Left lung (tissue), 10 donors: Measurements from ENCODE around the gene TNFRSF18. TPM values are rescaled to one million over a fixed set of nuclear protein-coding genes. Genes with fewer than 3 reads are reported as not detected.

ENCODE experiments used
- ATAC-seq: fragments of 200-7000 bp; cut with Tn5 transposase; one replicate; pipeline ENCODE4 v1.9.1; 2020; ENCODE audit warnings: moderate library complexity
- DNase-seq, 4 donors: peaks; one replicate each; pipeline ENCODE4 v3.0.0-alpha.2; 2013 to 2020
- H3K27ac ChIP-seq, 2 donors: fragments of 200-600 bp; sonication (generic) in 1 of 2; one replicate each; pipeline versions ENCODE4 v1.5.0 to v1.8.0; 2020 to 2021
- H3K27me3 ChIP-seq, 2 donors: fragments of 200-600 bp; sonication (generic) in 1 of 2; one replicate each; pipeline versions ENCODE4 v1.5.0 to v1.8.0; 2020 to 2021
- H3K36me3 ChIP-seq, 2 donors: fragments of 200-600 bp; sonication (generic) in 1 of 2; one replicate each; pipeline versions ENCODE4 v1.5.0 to v1.8.0; 2020 to 2021
- H3K4me1 ChIP-seq, 2 donors: fragments of 200-600 bp; one replicate each; pipeline ENCODE4 v1.8.0; 2021
- H3K4me3 ChIP-seq, 2 donors: fragments of 200-600 bp; sonication (generic) in 1 of 2; one replicate each; pipeline versions ENCODE4 v1.5.0 to v1.8.0; 2020 to 2021; ENCODE audit warnings: mild to moderate bottlenecking in 1 of 2
- H3K9me3 ChIP-seq, 2 donors: fragments of 200-600 bp; sonication (generic) in 1 of 2; one replicate each; pipeline versions ENCODE4 v1.5.0 to v1.8.0; 2020 to 2021
- CTCF ChIP-seq, 2 donors: fragments of 200-600 bp; sonication (generic) in 1 of 2; IDR thresholded peaks; one replicate each; pipeline versions ENCODE4 v1.5.0 to v1.8.0; 2021; ENCODE audit warnings: antibody characterized with exemption in 2 of 2
- intact Hi-C, 2 donors: fragments of 100-400 bp; cut with DNase I; formaldehyde crosslinking; loops; one replicate each; pipeline versions ENCODE4 v1.11.2 to v1.14.2; 2022
- polyA plus RNA-seq, 6 donors: library from polyadenylated mRNA; unstranded; fragments of 120-200 nt; gene quantifications; one replicate each; pipeline ENCODE4 v1.2.1, GENCODE V29; 2013; ENCODE audit not compliant: insufficient read length in 6 of 6
- total RNA-seq, 2 donors: library from RNA; stranded (reverse); fragmentation: NEBNext Ultra II Directional; extraction: Animal tissue kit (Norgen Biotek cat#: 25700); gene quantifications; one replicate each; pipeline ENCODE4 v1.2.1, GENCODE V29; 2021
- donor health status: DM: no; HTN: yes; CAD: no.
- donor health status: DM: no; HTN: no; CAD: no.

TNFRSF18 gene
- total and polyA plus RNA-seq, 8 donors = 0.38 to 1.3 (median 0.62) TPM

- Histone ChIP-seq H3K9me3 (no peaks in the 10 kb centered on the region), H3K27ac (no peak overlapping the region), H3K36me3 (no peaks in the 10 kb centered on the region), H3K27me3 (peaks cover 18 to 75% of the 10 kb centered on the region in 2 donors), H3K4me1 (peaks cover 7 to 36% of the 10 kb centered on the region in 2 donors), H3K4me3 (no peak overlapping the region)
- intact Hi-C loops = no loop called here
- peak in 1 of 4 donors; percentile 56 for DNase-seq
- no peak for ATAC-seq
- TF ChIP-seq CTCF (IDR thresholded peaks at IDR 0.05) = no peak
Observed at GRCh38 chr1:1206966-1207531, 657 bp upstream of the TNFRSF18 start.

- ATAC-seq = no peak
Observed at GRCh38 chr1:1205769-1206375, 520 bp downstream of the TNFRSF18 start.

GRCh38 chr1:1204998-1205768 lies 1.2 kb downstream of the TNFRSF18 start:
- H3K4me1 ChIP-seq = peaks cover 7 to 46% of the 10 kb centered on the region in 2 donors
- H3K36me3 ChIP-seq = no peaks in the 10 kb centered on the region
- H3K27ac ChIP-seq = no peak overlapping the region
- H3K4me3 ChIP-seq = no peak overlapping the region
- ATAC-seq = no peak
- TF ChIP-seq CTCF (IDR thresholded peaks at IDR 0.05) = no peak
- H3K9me3 ChIP-seq = no peaks in the 10 kb centered on the region
- peaks cover 18 to 85% of the 10 kb centered on the region in 2 donors for H3K27me3 ChIP-seq
- DNase-seq = peak in 1 of 4 donors; percentile 60
- intact Hi-C loops = no loop called here

More at GRCh38 chr1:1205769-1206375, 520 bp downstream of the TNFRSF18 start:
- peak in 1 of 4 donors; percentile 76 for DNase-seq
- H3K27ac ChIP-seq = no peak overlapping the region
- no peaks in the 10 kb centered on the region for H3K9me3 ChIP-seq
- intact Hi-C loops = no loop called here
- H3K4me3 ChIP-seq = peak overlapping the region in 1 of 2 donors; percentile 10
- peaks cover 7 to 40% of the 10 kb centered on the region in 2 donors for H3K4me1 ChIP-seq
- no peak for TF ChIP-seq CTCF (IDR thresholded peaks at IDR 0.05)
- H3K27me3 ChIP-seq = peaks cover 18 to 79% of the 10 kb centered on the region in 2 donors
- H3K36me3 ChIP-seq = no peaks in the 10 kb centered on the region

- intact Hi-C loops = no loop called here
Observed at GRCh38 chr1:1204425-1204920, 1.9 kb downstream of the TNFRSF18 start.

More at GRCh38 chr1:1204425-1204920, 1.9 kb downstream of the TNFRSF18 start:
- H3K27me3 ChIP-seq = peaks cover 18 to 91% of the 10 kb centered on the region in 2 donors
- no peak overlapping the region for H3K4me3 ChIP-seq
- DNase-seq = peak in 1 of 4 donors; percentile 34
- no peaks in the 10 kb centered on the region for H3K36me3 ChIP-seq
- H3K27ac ChIP-seq = no peak overlapping the region
- H3K4me1 ChIP-seq = peaks cover 7 to 46% of the 10 kb centered on the region in 2 donors
- no peaks in the 10 kb centered on the region for H3K9me3 ChIP-seq
- TF ChIP-seq CTCF (IDR thresholded peaks at IDR 0.05) = no peak
- no peak for ATAC-seq
